22Rv1 (cell line): Measurements from ENCODE around the gene LSM11.

ENCODE experiments used
- CTCF ChIP-seq: fragments of 450-650 bp; IDR thresholded peaks from 2 replicates; pipeline ENCODE4 v1.5.1; 2017; ENCODE audit warnings: mild to moderate bottlenecking
- ZFX ChIP-seq: fragments of 450-650 bp; IDR thresholded peaks from 2 replicates; pipeline ENCODE4 v1.6.1; 2017; ENCODE audit warnings: antibody characterized with exemption, borderline replicate concordance

- TF ChIP-seq CTCF (no peak), ZFX (no peak)
Measured at GRCh38 chr5:157744051-157745011, 819 bp downstream of the LSM11 start.
